ENCODE results near the gene PTPRM.

GRCh38 chr18:7809978-7810377, 242.9 kb downstream of the PTPRM start:
- TF ChIP-seq ESRRG (CRISPR knock-in tag; IDR thresholded peaks at IDR 0.05) (no peak), CSRNP3 (CRISPR knock-in tag; IDR thresholded peaks at IDR 0.05) (no peak), ZFP3 (CRISPR knock-in tag; IDR thresholded peaks at IDR 0.05) (no peak), OSR1 (CRISPR knock-in tag; IDR thresholded peaks at IDR 0.05) (no peak), RARB (CRISPR knock-in tag; IDR thresholded peaks at IDR 0.05) (no peak), POU6F1 (CRISPR knock-in tag; IDR thresholded peaks at IDR 0.05; ENCODE audit: borderline replicate concordance, low read depth) (no peak), TCF4 (CRISPR knock-in tag; IDR thresholded peaks at IDR 0.05; ENCODE audit: borderline replicate concordance) (no peak), PATZ1 (CRISPR knock-in tag; IDR thresholded peaks at IDR 0.05; ENCODE audit: borderline replicate concordance) (no peak), BACH2 (CRISPR knock-in tag; IDR thresholded peaks at IDR 0.05; ENCODE audit: borderline replicate concordance) (no peak), ZFP30 (CRISPR knock-in tag; IDR thresholded peaks at IDR 0.05) (no peak), ARNTL (CRISPR knock-in tag; IDR thresholded peaks at IDR 0.05; ENCODE audit: borderline replicate concordance, low read depth) (no peak), CSDC2 (CRISPR knock-in tag; IDR thresholded peaks at IDR 0.05) (no peak), ZNF8 (CRISPR knock-in tag; IDR thresholded peaks at IDR 0.05) (no peak), ISL1 (CRISPR knock-in tag; IDR thresholded peaks at IDR 0.05) (no peak)

Measured in SK-N-SH treated with all-trans-retinoic acid at 6 μM for 48 hours (cell line).